ENCODE results near the gene SLC25A24. TPM values are rescaled to one million over a fixed set of nuclear protein-coding genes. Genes with fewer than 3 reads are reported as not detected.

The SLC25A24 gene
- total and polyA plus RNA-seq, 2 of the 13 experiments (the other 11 are each of a cell fraction or from before 2014, with no cell fraction given), result 8.0 to 12.4 TPM

DNA sequence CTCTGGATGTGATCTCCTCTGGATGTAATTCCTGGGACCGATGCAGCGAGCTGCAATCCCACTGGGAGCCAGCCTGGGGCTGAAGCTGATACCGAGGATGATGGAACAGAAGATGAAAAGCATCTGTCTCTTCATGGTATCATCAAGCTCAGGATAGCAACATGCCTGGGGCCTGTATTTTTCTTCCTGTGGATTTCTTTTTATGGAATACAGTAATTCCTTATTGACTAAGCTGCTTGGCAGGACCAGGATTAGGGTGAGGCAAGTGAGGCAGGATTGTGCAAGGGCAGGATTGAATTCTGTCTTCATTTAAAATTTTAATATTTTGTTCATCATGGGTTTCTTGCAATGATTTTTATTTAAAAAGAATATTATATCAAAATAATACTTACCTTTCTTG lies 86.6 kb downstream of the SLC25A24 start (continued):
- no peak for TF ChIP-seq ZNF687 (CRISPR knock-in tag; IDR thresholded peaks at IDR 0.05)
- TF ChIP-seq MLXIP (CRISPR knock-in tag; IDR thresholded peaks at IDR 0.05; ENCODE audit: borderline replicate concordance), result no peak

- H3K4me2 ChIP-seq (ENCODE audit: low read depth, low read length), result no peak overlapping the region
- H3K79me2 ChIP-seq (ENCODE audit: insufficient read depth, low read length), result no peaks in the 10 kb centered on the region
- no peaks in the 10 kb centered on the region for H3K9me3 ChIP-seq (ENCODE audit: low read length)
- H4K20me1 ChIP-seq (ENCODE audit: insufficient read depth, low read length), result no peaks in the 10 kb centered on the region
- no peak overlapping the region for H3K27ac ChIP-seq (ENCODE audit: extremely low read length, insufficient read depth, low read length)
- no peaks in the 10 kb centered on the region for H3K36me3 ChIP-seq (replicated peaks in 1 of 2; ENCODE audit: control insufficient read depth in 1 of 2, insufficient read depth in 2 of 2, low read length in 2 of 2)
- no TSS peak for BruUV-seq (replicated peaks)
- CTCF ChIA-PET (ENCODE audit: low intra/inter-chr PET ratio, low total read pairs), result no interaction called here
- H3K27me3 ChIP-seq (ENCODE audit: control insufficient read depth in 1 of 2, insufficient read depth in 2 of 2, low read length in 2 of 2), result no peaks in the 10 kb centered on the region
- TF ChIP-seq MTA1 (CRISPR knock-in tag; IDR thresholded peaks at IDR 0.05; ENCODE audit: borderline replicate concordance), result no peak
- in situ Hi-C loops (cut with HindIII; ENCODE audit: extremely low pct_ligation_motif_present, low pct_unique_long_range_greater_than_20kb) (no loop called here), intact Hi-C loops (cut with micrococcal nuclease; ENCODE audit: unreplicated experiment) (no loop called here)
- no peak overlapping the region for H3K4me3 ChIP-seq (replicated peaks in 1 of 3; ENCODE audit: insufficient read depth in 1 of 3, low read depth in 2 of 3, low read length in 3 of 3)
- 59% methylated on average over 6 of the region's 6 CpGs for WGBS (ENCODE audit: low lambda C conversion rate)
- FAIRE-seq (no peak), ATAC-seq (no peak), DNase-seq (ENCODE audit: low spot score) (no peak)
- POLR2A ChIA-PET, result no interaction called here
- no peaks in the 10 kb centered on the region for H3K4me1 ChIP-seq (ENCODE audit: insufficient read depth, low read length)
- H3K9ac ChIP-seq (ENCODE audit: insufficient read depth, low read depth, low read length), result no peak overlapping the region
- H2AFZ ChIP-seq (ENCODE audit: low read length), result no peak overlapping the region
These were observed 90.7 kb downstream of the SLC25A24 start for GRCh38 chr1:108109295-108109973.

All from HepG2 (cell line).